GM23338 (cell line): Measurements from ENCODE around the gene ANXA7. TPM values are rescaled to one million over a fixed set of nuclear protein-coding genes. Genes with fewer than 3 reads are reported as not detected.

ENCODE experiments used
- ATAC-seq: fragments of 200-7000 bp; cut with Tn5 transposase; 3 replicates; pipeline ENCODE4 v1.9.1; 2020
- DNase-seq: peaks from one replicate; pipeline ENCODE4 v3.0.0-alpha.2; 2015; ENCODE audit warnings: low spot score
- H2AFZ ChIP-seq: fragments of 200-600 bp; sonication (generic); 2 replicates; pipeline ENCODE4 v1.8.0; 2016; ENCODE audit warnings: antibody characterized with exemption, mild to moderate bottlenecking, moderate library complexity
- H3F3A ChIP-seq: fragments of 200-600 bp; sonication (generic); replicated peaks from 2 replicates; pipeline ENCODE4 v1.8.0; 2017; ENCODE audit warnings: antibody characterized with exemption, mixed run types, low read depth
- H3K27ac ChIP-seq: fragments of 200-600 bp; sonication (generic); 2 replicates; pipeline ENCODE4 v1.6.1; 2016; ENCODE audit warnings: low read depth
- H3K27me3 ChIP-seq: fragments of 200-600 bp; sonication (generic); 2 replicates; pipeline ENCODE4 v1.8.0; 2016; ENCODE audit warnings: mild to moderate bottlenecking, mixed run types, moderate library complexity; ENCODE audit not compliant: insufficient read depth
- H3K36me3 ChIP-seq: fragments of 200-600 bp; sonication (generic); 2 replicates; pipeline ENCODE4 v1.8.0; 2016; ENCODE audit warnings: mild to moderate bottlenecking; ENCODE audit not compliant: insufficient read depth
- H3K4me1 ChIP-seq: fragments of 200-600 bp; sonication (generic); 2 replicates; pipeline ENCODE4 v1.8.0; 2016; ENCODE audit warnings: mild to moderate bottlenecking, moderate library complexity; ENCODE audit not compliant: insufficient read depth
- H3K4me2 ChIP-seq: fragments of 200-600 bp; sonication (generic); 2 replicates; pipeline ENCODE4 v1.7.1; 2017; ENCODE audit warnings: mixed run types
- H3K4me3 ChIP-seq: fragments of 200-600 bp; sonication (generic); 2 replicates; pipeline ENCODE4 v1.6.1; 2016; ENCODE audit warnings: mixed run types
- H3K79me2 ChIP-seq: fragments of 200-600 bp; sonication (generic); replicated peaks from 2 replicates; pipeline ENCODE4 v1.8.0; 2017; ENCODE audit warnings: mild to moderate bottlenecking; ENCODE audit not compliant: insufficient read depth
- H3K9me2 ChIP-seq: fragments of 200-600 bp; sonication (generic); 2 replicates; pipeline ENCODE4 v1.8.0; 2017; ENCODE audit not compliant: insufficient read depth
- H4K20me1 ChIP-seq: fragments of 200-600 bp; sonication (generic); replicated peaks from 2 replicates; pipeline ENCODE4 v1.8.0; 2017; ENCODE audit warnings: mild to moderate bottlenecking; ENCODE audit not compliant: insufficient read depth
- H3K27ac Mint-ChIP-seq: 2 replicates; pipeline ENCODE4 v1.8.0; 2020; ENCODE audit warnings: inconsistent platforms, mild to moderate bottlenecking, moderate library complexity, mixed read lengths
- H3K27me3 Mint-ChIP-seq: 3 replicates; pipeline ENCODE4 v1.8.0; 2022; ENCODE audit warnings: low read depth, mild to moderate bottlenecking, moderate library complexity, mixed read lengths, inconsistent platforms; ENCODE audit not compliant: insufficient read depth, poor library complexity
- H3K36me3 Mint-ChIP-seq: 3 replicates; pipeline ENCODE4 v1.8.0; 2021; ENCODE audit warnings: low read depth, mild to moderate bottlenecking, inconsistent platforms, moderate library complexity, mixed read lengths
- H3K4me1 Mint-ChIP-seq: 3 replicates; pipeline ENCODE4 v1.8.0; 2020; ENCODE audit warnings: mild to moderate bottlenecking, inconsistent platforms, mixed read lengths
- H3K4me3 Mint-ChIP-seq: 3 replicates; pipeline ENCODE4 v1.8.0; 2021; ENCODE audit warnings: moderate library complexity, mild to moderate bottlenecking, inconsistent platforms, mixed read lengths
- H3K9me3 Mint-ChIP-seq: 3 replicates; pipeline ENCODE4 v1.8.0; 2020; ENCODE audit warnings: moderate library complexity, mild to moderate bottlenecking, inconsistent platforms, mixed read lengths
- CREB1 ChIP-seq: fragments of 250-450 bp; sonication (Bioruptor Pico); IDR thresholded peaks from 2 replicates; pipeline ENCODE4 v1.5.0; 2020; ENCODE audit warnings: low read depth, mild to moderate bottlenecking, moderate library complexity
- CTCF ChIP-seq, 2 experiments: fragments of 200-600 bp in 1 of 2; sonication (generic) in 1 of 2; conservative IDR thresholded peaks; 2 replicates each; pipeline versions ENCODE4 v1.5.1 to v1.6.1; 2016 to 2017; ENCODE audit warnings: antibody characterized with exemption in 2 of 2, low read depth in 2 of 2, mild to moderate bottlenecking in 2 of 2, moderate library complexity in 1 of 2
- ETS1 ChIP-seq: IDR thresholded peaks from 2 replicates; pipeline ENCODE4 v1.6.1; 2016; ENCODE audit warnings: antibody characterized with exemption
- EZH2phosphoT487 ChIP-seq: fragments of 200-600 bp; sonication (generic); IDR thresholded peaks from one replicate; pipeline ENCODE4 v1.8.1; 2018; ENCODE audit warnings: antibody characterized with exemption; ENCODE audit not compliant: unreplicated experiment
- JUNB ChIP-seq: IDR thresholded peaks from one replicate; pipeline ENCODE4 v1.6.1; 2016; ENCODE audit warnings: antibody characterized with exemption; ENCODE audit not compliant: unreplicated experiment
- NANOG ChIP-seq: IDR thresholded peaks from 2 replicates; pipeline ENCODE4 v1.6.1; 2016; ENCODE audit warnings: antibody characterized with exemption, borderline replicate concordance
- POLR2AphosphoS5 ChIP-seq: IDR thresholded peaks from 2 replicates; pipeline ENCODE4 v1.6.1; 2016; ENCODE audit warnings: antibody characterized with exemption, low read depth
- REST ChIP-seq: IDR thresholded peaks from one replicate; pipeline ENCODE4 v1.6.1; 2018; ENCODE audit warnings: antibody characterized with exemption; ENCODE audit not compliant: unreplicated experiment
- STAT1 ChIP-seq: IDR thresholded peaks from one replicate; pipeline ENCODE4 v1.6.1; 2016; ENCODE audit warnings: antibody characterized with exemption; ENCODE audit not compliant: unreplicated experiment
- ZNF114 ChIP-seq: fragments of 250-450 bp; sonication (Bioruptor Pico); IDR thresholded peaks from 2 replicates; pipeline ENCODE4 v1.5.0; 2020; ENCODE audit warnings: mild to moderate bottlenecking, moderate library complexity
- ZNF331 ChIP-seq: fragments of 250-450 bp; sonication (Bioruptor Pico); IDR thresholded peaks from 2 replicates; pipeline ENCODE4 v1.5.0; 2020; ENCODE audit warnings: low read depth, mild to moderate bottlenecking, moderate library complexity
- ZNF462 ChIP-seq: fragments of 250-450 bp; sonication (Bioruptor Pico); IDR thresholded peaks from 2 replicates; pipeline ENCODE4 v1.5.0; 2020; ENCODE audit warnings: mild to moderate bottlenecking, moderate library complexity
- polyA plus RNA-seq: library from polyadenylated mRNA; unstranded; fragments of >200 nt; fragmentation: Nextera tagmentation; extraction: Ambion mirVana; gene quantifications from 2 replicates; pipeline ENCODE4 v1.2.1, GENCODE V29; 2016
- total RNA-seq: library from RNA; depleted of rRNA; stranded (reverse); fragments of >200 nt; shearing (Covaris generic); gene quantifications from 2 replicates; pipeline ENCODE4 v1.2.3, GENCODE V29; 2014

The ANXA7 gene
- total and polyA plus RNA-seq, 2 experiments from 2014 or later = 63.7 to 80.1 TPM

- Mint-ChIP-seq H3K36me3 (no peaks in the 10 kb centered on the region; the same call in 2 of the 3 replicates), H3K27me3 (peaks cover 1% of the 10 kb centered on the region), H3K9me3 (no peaks in the 10 kb centered on the region; the same call in 2 of the 3 replicates), H3K4me1 (no peaks in the 10 kb centered on the region), H3K27ac (no peak overlapping the region), H3K4me3 (no peak overlapping the region)
- Histone ChIP-seq H3K4me1 (peaks cover 4% of the 10 kb centered on the region; the same call in 1 of the 2 replicates), H3K79me2 (no peaks in the 10 kb centered on the region), H2AFZ (no peak overlapping the region), H3F3A (no peaks in the 10 kb centered on the region), H3K4me3 (no peak overlapping the region), H3K4me2 (no peak overlapping the region), H3K27me3 (no peaks in the 10 kb centered on the region), H4K20me1 (no peaks in the 10 kb centered on the region), H3K9me2 (no peaks in the 10 kb centered on the region), H3K27ac (no peak overlapping the region), H3K36me3 (no peaks in the 10 kb centered on the region)
- no peak for DNase-seq
- TF ChIP-seq CTCF (conservative IDR thresholded peaks at IDR 0.05; ENCODE audit: low read depth in 2 of 2) = no peak
- no peak for TF ChIP-seq REST
- TF ChIP-seq JUNB = no peak
- TF ChIP-seq CREB1 (CRISPR knock-in tag) = no peak
- no peak for TF ChIP-seq EZH2phosphoT487
- TF ChIP-seq POLR2AphosphoS5 = no peak
- TF ChIP-seq ETS1 = no peak
- no peak for TF ChIP-seq STAT1
- no peak for TF ChIP-seq ZNF114 (CRISPR knock-in tag)
- no peak for TF ChIP-seq ZNF331 (CRISPR knock-in tag)
- TF ChIP-seq NANOG = no peak
- no peak for TF ChIP-seq ZNF462
- no peak for ATAC-seq
Measured at GRCh38 chr10:73338801-73339368, 75.0 kb downstream of the ANXA7 start.
